HG03064 (cell line): ENCODE measurements around the gene SCAMP1.
"Not testable (repeated sequence)": the region's sequence is repeated elsewhere in the genome, so short reads cannot be mapped to it uniquely, and the experiment has no call there.

ENCODE experiments used
- ATAC-seq: cut with Tn5 transposase; IDR thresholded peaks from one replicate; pipeline ENCODE4 v1.9.1; 2021; ENCODE audit warnings: low read depth; ENCODE audit not compliant: unreplicated experiment

The SCAMP1 gene

GRCh38 chr5:78360924-78361630 is 660 bp downstream of the SCAMP1 start:
- ATAC-seq: peak; percentile 38

DNA sequence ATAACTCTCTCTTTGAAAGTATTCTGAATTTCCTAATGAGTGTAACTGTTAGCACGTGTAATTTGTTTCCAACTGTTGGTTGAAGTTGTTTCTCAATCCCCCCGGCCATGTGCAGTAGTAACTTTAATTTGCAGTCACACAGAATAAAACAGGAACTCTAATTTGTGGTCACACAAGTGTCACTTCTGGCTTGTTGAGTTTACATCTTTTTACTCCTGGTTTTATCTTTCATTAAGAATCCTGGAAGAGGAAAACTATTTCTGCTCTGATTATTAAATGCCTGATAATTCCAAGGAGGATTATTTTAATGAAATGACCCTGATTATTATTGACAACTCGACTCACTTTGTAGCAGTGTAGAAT is 1.2 kb downstream of the SCAMP1 start:
- ATAC-seq: no peak

- no peak for ATAC-seq
Measured at GRCh38 chr5:78362220-78362619, 1.8 kb downstream of the SCAMP1 start.

DNA sequence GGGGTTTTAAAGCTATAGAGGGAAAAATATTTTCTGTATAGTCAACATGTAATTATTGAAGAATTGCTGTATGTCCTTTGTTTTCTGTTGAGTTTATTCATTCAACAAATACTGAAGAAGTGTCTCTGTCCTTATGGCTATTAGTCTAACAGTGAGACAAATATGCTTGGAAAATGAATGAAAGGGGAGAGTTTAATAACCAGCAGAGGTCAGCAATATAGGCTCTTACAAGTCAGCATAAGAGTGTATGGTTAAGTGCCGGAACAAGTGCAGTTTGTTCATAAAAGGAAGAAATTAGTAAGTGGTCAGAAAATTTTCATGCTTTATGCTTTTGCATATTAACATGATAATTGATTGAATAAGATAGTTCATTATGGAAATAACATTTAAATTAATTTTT is 3.6 kb downstream of the SCAMP1 start:
- ATAC-seq: no peak

GRCh38 chr5:78367318-78367991 is 7.0 kb downstream of the SCAMP1 start:
- ATAC-seq: no peak

DNA sequence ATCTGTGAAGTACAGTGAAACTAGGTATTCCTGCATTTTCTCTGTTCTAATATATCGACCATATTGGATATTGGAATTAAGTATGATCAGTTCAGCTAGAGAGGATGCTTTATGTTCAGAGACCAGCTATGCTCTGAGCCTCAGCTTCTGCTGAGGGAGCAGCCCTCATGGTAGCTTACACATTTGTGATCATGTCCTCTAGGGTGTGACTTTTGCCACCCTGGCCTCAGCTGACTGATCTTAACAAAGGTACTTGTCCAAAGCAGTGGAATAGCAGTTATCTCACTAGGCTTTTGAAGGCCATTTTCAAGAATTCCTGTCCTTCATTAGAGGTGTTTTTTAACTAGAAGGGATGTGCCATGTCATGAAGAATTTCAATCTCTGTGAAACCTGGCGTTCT is 9.3 kb downstream of the SCAMP1 start:
- no peak for ATAC-seq

GRCh38 chr5:78373231-78373630 is 12.8 kb downstream of the SCAMP1 start:
- ATAC-seq: no peak

DNA sequence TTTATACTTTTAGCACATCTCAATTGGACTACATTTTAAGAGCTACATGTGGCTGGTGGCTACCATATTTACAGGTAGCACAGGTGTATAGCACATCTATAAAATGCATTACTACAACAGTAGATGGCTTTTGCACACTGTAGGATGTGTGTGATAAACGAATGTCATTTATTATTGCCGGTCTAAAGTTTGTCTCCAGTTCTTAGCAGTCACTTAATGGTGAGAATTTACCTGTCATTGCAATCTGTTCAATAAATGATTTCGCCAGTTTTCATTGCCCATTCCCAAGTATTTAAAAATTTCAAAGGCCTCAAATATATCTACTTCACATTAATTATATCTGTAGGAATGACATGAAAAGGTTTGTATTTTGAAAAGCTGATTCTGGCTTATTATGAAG is 15.9 kb downstream of the SCAMP1 start:
- no peak for ATAC-seq

DNA sequence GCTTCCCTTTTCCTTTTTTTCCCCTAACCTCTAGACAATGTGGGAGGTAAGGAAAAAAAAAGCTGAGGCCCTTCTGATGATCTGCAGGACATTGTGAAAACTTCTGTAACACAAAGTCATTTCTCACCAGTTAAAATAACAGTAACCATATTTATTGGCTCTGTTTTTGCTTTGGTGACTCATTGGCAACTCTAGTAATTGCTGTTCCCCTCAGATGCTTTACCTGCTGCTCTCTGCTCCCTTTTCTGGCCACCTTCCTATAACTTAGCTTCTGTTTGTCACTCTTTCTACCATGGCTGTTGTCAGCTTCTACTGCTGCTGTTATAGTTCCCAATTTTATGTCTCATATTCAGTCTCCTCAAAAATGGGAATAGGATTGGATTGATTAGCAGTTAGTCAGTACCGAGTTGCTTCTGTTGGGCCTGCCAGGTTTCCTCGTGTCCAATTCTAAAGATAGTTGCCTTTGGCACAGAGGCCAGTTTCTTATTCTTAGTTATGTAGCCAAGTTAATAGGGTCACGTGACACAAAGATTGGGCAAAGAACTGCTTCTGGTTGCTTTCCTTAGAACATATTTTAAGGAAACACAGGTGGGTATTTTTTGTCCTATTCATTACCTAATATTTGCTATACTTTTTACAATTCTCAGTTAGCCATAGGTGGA is 16.8 kb downstream of the SCAMP1 start:
- no peak for ATAC-seq

GRCh38 chr5:78377718-78378105 is 17.3 kb downstream of the SCAMP1 start:
- no peak for ATAC-seq

DNA sequence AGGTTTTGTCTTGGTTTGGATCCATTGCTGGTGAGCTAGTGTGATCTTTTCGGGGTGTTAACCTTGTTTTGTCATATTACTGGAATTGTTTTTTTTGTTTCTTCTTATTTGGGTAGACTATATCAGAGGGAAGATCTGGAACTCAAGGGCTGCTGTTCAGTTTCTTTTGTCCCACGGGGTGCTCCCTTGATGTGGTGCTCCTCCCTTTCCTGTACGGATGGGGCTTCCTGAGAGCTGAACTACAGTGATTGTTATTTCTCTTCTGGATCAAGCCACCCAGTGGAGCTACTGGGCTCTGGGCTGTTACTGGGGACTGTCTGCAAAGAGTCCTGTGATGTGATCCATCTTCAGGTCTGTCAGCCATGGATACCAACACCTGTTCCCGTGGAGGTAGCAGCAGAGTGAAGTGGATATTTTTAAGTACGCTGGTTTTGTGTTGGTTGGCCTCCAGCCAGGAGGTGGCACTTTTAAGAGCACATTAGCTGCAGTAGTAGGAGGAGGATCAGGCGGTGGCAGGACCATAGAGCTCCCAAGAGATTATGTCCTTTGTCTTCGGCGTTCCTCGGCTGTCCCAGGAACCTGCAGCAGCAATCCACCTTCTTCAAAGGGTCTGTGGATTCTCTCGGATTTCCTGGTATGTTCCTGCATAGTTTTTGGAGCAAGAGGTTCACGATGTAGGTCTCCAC is 27.2 kb downstream of the SCAMP1 start:
- ATAC-seq: no peak

DNA sequence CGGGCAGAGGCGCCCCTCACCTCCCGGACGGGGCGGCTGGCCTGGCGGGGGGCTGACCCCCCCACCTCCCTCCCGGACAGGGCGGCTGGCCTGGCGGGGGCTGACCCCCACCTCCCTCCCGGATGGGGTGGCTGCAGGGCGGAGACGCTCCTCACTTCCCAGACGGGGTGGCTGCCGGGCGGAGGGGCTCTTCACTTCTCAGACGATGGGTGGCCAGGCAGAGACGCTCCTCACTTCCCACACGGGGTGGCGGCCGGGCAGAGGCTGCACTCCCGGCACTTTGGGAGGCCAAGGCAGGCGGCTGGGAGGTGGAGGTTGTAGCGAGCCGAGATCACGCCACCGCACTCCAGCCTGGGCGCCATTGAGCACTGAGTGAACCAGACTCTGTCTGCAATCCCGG is 30.9 kb downstream of the SCAMP1 start:
- ATAC-seq: not testable (repeated sequence)

DNA sequence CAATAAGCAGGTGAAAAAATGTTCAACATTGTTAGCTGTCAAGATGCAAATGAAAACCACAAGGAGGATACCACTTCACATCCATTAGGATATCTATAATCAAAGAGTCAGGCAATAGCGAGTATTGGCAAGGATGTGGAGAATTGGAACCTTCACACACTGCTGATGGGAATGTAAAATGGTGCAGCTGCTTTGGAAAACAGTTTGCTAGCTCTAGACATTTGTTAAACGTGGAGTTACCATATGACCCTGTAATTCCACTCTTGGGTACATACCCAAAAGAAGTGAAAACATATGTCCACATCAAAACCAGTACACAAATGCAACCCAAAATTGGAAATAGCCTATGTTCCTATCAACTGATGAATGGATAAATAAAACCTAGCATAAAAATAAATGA is 37.4 kb downstream of the SCAMP1 start:
- no peak for ATAC-seq

- ATAC-seq: no peak
Measured at GRCh38 chr5:78399116-78399515, 38.7 kb downstream of the SCAMP1 start.

DNA sequence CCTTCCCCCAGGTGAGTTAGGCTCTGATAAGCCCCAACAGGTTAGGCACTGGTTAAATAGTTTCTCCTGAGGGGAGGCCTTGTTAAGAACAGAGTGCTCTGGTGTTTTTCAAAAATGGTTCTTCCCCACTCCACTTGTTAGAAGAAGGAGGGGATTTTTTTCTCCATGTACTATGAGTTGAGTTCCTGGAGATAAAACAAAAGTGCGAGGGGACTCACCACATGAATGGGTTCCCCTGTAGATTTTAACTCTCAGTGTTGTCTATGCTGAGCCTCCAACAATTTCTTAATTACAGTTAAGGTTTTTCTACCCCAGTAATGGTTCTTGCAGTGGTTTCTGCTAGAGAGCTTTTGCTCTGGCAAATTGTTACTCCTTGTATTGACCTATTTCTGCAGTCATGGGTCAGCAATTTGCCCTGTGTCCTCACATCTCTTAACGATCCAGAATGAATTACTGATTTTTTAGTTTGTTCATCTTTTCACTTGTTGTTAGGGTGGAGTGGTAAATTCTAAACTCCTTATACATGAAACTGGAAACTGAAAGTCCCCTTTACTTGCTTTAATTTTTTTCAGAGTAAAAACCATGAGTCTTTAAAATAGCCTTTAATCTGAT is 44.4 kb downstream of the SCAMP1 start:
- ATAC-seq: no peak

DNA sequence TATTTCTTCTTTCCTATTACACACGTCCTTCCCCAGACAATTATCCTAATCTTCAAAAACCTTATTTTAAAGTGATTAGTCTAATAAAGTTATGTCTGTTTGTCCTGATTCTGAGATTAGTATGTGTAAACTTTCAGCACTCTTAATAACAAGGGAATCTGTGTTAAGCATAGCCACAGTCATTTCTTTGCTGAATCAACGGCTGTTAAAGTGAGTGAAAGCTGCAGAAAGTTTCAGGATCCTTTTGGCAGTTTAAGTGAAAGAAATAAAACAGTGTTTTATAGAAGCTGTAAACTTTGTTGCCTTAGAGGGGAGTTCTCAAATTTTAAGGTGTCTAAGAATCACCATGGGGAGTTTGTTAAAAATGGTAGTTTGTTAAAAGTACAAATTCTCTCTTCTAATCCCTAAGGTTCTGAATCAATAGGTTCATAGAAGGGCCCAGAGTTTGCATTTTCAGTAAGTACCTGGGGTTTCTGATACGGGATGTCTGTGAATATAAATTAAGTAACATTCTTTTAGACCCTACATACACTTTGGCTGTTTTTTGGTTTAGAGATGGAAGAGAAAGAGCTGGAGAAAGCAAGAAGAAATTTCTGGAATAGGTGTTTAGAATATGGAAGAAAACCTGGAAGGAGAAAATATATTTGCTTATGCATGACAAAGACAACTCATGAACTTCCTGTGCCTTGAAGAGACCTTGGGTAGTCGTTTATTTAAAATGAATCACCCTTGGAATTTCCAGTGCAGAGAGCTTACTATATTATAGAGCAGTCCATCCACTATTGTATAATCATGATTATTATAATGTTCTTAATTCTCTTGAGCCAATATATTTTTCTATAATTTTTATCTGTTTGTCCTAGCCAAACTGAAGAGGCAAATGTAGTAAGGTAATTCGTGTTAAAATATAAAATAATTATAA is 45.7 kb downstream of the SCAMP1 start:
- no peak for ATAC-seq

DNA sequence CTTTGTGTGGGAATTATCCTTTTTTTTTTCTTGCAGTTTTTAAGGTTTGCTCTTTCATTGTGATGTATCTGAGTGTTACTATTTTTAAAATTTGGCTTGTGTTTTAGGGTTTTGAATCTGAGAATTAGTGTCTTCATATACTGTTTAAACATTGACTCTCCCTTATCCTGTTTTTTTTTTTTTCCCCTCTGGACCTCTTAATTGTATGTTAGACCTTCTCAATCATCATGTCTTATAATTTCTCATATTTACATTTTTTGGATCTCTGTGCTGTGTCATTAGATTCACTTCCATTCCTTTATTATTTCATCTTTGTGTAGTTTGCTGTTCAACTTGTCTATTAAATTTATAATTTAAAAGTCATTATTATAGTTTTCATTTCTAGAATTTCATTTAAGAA is 47.0 kb downstream of the SCAMP1 start:
- no peak for ATAC-seq

- ATAC-seq: no peak
Measured at GRCh38 chr5:78411586-78411985, 51.2 kb downstream of the SCAMP1 start.

DNA sequence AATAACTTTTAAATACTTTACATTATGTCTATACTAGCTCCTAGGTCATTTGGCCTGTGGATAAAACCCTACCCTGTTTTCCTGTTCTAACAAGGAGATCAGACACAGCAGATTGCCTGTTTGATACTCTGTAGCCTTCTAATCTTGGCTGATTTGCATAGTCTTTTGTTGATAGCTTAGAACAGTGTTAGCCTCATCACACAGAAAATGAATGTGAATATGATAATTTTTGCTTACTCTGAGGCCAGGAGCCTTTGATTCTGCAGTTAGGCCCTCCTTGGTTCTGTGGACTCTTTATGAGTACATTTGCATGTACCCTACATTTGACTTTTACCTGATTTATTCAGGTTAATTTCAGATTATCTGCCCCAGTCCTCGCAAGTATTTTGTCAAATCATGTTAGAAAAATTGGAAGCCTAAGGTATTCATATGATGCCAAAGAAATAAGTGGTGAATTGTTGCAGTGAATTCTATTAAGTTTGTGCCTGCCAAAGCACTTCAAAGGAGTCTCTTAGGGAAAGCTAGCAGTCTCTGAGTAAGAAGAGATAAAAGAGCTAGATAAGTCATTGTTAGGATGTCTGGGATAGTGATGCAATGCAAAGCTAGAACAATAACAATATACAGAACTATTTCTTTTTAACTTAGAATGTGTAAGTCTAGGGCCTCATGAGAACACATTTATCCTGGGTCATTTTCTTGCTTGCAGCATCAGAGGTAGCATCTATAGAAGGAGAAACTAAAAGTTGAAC is 56.4 kb downstream of the SCAMP1 start:
- ATAC-seq: no peak
